Measurements from ENCODE around the gene HBA2. TPM values are rescaled to one million over a fixed set of nuclear protein-coding genes. Genes with fewer than 3 reads are reported as not detected.
"Not testable (repeated sequence)": the region's sequence is repeated elsewhere in the genome, so short reads cannot be mapped to it uniquely, and the experiment has no call there.

Gene HBA2
- total RNA-seq, 4 donors from 2014 or later: 2.5 to 258 (median 108) TPM

GRCh38 chr16:194516-194915 is 21.8 kb downstream of the HBA2 start:
- no peak for ATAC-seq
- no peak for TF ChIP-seq POLR2A (IDR thresholded peaks at IDR 0.05)
- no peak for TF ChIP-seq CTCF (IDR thresholded peaks at IDR 0.05 in 4 of 5, conservative IDR thresholded peaks at IDR 0.05 in 1 of 5)
- H3K4me1 ChIP-seq: no peaks in the 10 kb centered on the region
- peaks cover 8 to 98% of the 10 kb centered on the region in 2 donors for H3K36me3 ChIP-seq
- no peak overlapping the region for H3K27ac ChIP-seq
- DNase-seq: no peak
- in situ Hi-C loops (cut with MboI; ENCODE audit: low sequenced_read_pairs in 4 of 4): no loop called here
- no peaks in the 10 kb centered on the region for H3K9me3 ChIP-seq
- intact Hi-C loops (cut with DNase I; ENCODE audit: low total_unique reads): no loop called here
- H3K4me3 ChIP-seq: no peak overlapping the region
- H3K27me3 ChIP-seq: no peaks in the 10 kb centered on the region

- intact Hi-C loops (cut with DNase I; ENCODE audit: low total_unique reads) (no loop called here), in situ Hi-C loops (cut with MboI; ENCODE audit: low sequenced_read_pairs in 4 of 4) (no loop called here)
- Histone ChIP-seq H3K4me1 (no peaks in the 10 kb centered on the region), H3K27ac (no peak overlapping the region), H3K36me3 (peaks cover 0 to 78% of the 10 kb centered on the region in 2 donors), H3K9me3 (no peaks in the 10 kb centered on the region), H3K4me3 (no peak overlapping the region), H3K27me3 (no peaks in the 10 kb centered on the region)
- no peak for ATAC-seq
- TF ChIP-seq POLR2A (IDR thresholded peaks at IDR 0.05): no peak
- TF ChIP-seq CTCF (IDR thresholded peaks at IDR 0.05 in 4 of 5, conservative IDR thresholded peaks at IDR 0.05 in 1 of 5): no peak
- DNase-seq: no peak
These were observed 27.7 kb downstream of the HBA2 start for GRCh38 chr16:200388-200787.

- Histone ChIP-seq H3K9me3 (no peaks in the 10 kb centered on the region), H3K27ac (no peak overlapping the region), H3K36me3 (peaks cover 0 to 77% of the 10 kb centered on the region in 2 donors), H3K4me3 (no peak overlapping the region), H3K4me1 (peaks cover 0 to 6% of the 10 kb centered on the region in 2 donors), H3K27me3 (no peaks in the 10 kb centered on the region)
- in situ Hi-C loops (cut with MboI; ENCODE audit: low sequenced_read_pairs in 4 of 4): no loop called here
- no peak for TF ChIP-seq POLR2A (IDR thresholded peaks at IDR 0.05)
- TF ChIP-seq CTCF (IDR thresholded peaks at IDR 0.05 in 4 of 5, conservative IDR thresholded peaks at IDR 0.05 in 1 of 5): no peak
- intact Hi-C loops (cut with DNase I; ENCODE audit: low total_unique reads): no loop called here
- no peak for DNase-seq
- peak in 1 of 2 donors; percentile 72 for ATAC-seq
These were observed 30.6 kb downstream of the HBA2 start for GRCh38 chr16:203246-203645.

- H3K27ac ChIP-seq; H3K4me1 ChIP-seq; in situ Hi-C loops (cut with MboI; ENCODE audit: low sequenced_read_pairs in 4 of 4); H3K27me3 ChIP-seq; H3K4me3 ChIP-seq; H3K9me3 ChIP-seq; intact Hi-C loops (cut with DNase I; ENCODE audit: low total_unique reads); ATAC-seq; DNase-seq: not testable (repeated sequence)
- H3K36me3 ChIP-seq: peaks cover 0 to 75% of the 10 kb centered on the region in 2 donors
These were observed 31.4 kb downstream of the HBA2 start for GRCh38 chr16:204046-204445.

- peak; percentile 73 to 88 for ATAC-seq
- peaks cover 0 to 57% of the 10 kb centered on the region in 2 donors for H3K36me3 ChIP-seq
- H3K9me3 ChIP-seq; intact Hi-C loops (cut with DNase I; ENCODE audit: low total_unique reads); DNase-seq; H3K4me3 ChIP-seq; H3K27me3 ChIP-seq; in situ Hi-C loops (cut with MboI; ENCODE audit: low sequenced_read_pairs in 4 of 4): not testable (repeated sequence)
- peaks cover 8 to 22% of the 10 kb centered on the region in 2 donors for H3K4me1 ChIP-seq
- H3K27ac ChIP-seq: peak overlapping the region; percentile 60 to 71 (median 66)
These were observed 36.7 kb downstream of the HBA2 start for GRCh38 chr16:209359-209758.

- peaks cover 0 to 57% of the 10 kb centered on the region in 2 donors for H3K36me3 ChIP-seq
- peak in 1 of 2 donors; percentile 22 for ATAC-seq
- peak in 1 of 2 donors; percentile 12 for TF ChIP-seq POLR2A (IDR thresholded peaks at IDR 0.05)
- H3K4me3 ChIP-seq; H3K27me3 ChIP-seq; in situ Hi-C loops (cut with MboI; ENCODE audit: low sequenced_read_pairs in 4 of 4); H3K9me3 ChIP-seq; intact Hi-C loops (cut with DNase I; ENCODE audit: low total_unique reads): not testable (repeated sequence)
- H3K4me1 ChIP-seq: peaks cover 8 to 17% of the 10 kb centered on the region in 2 donors
- DNase-seq: peak in 1 of 2 donors; percentile 25
- H3K27ac ChIP-seq: peak overlapping the region in 2 of 4 donors; percentile 55 to 68
These were observed 39.0 kb downstream of the HBA2 start for GRCh38 chr16:211631-212180.

Measured in gastrocnemius medialis (tissue), 4 donors.